ELR (cell line): Measurements from ENCODE around the gene OR8B4.
"Not testable (repeated sequence)": the region's sequence is repeated elsewhere in the genome, so short reads cannot be mapped to it uniquely, and the experiment has no call there.

Experiments
- DNase-seq: peaks from one replicate; pipeline ENCODE4 v3.0.0-alpha.2; 2015; ENCODE audit warnings: low read depth

Gene OR8B4

DNA sequence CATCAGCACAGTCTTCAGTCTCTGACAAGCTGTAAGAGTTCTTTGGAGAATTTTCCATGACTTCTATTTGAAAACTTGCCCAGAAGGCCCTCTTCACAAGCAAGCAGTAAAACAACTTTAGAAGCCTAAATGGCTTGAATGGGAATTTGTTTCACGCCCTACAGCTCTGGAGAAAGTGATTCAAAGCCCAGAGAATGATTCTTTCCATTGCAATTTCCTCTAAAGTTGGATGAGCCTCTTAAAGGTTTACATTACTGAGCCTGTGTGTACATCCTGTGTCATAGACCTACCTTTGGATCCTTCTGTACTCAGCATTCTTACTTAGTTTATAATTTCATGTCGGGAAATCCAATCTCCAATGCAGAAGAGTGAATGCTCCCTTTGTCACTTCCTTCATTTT lies 19.1 kb downstream of the OR8B4 start:
- DNase-seq: peak; percentile 83

DNA sequence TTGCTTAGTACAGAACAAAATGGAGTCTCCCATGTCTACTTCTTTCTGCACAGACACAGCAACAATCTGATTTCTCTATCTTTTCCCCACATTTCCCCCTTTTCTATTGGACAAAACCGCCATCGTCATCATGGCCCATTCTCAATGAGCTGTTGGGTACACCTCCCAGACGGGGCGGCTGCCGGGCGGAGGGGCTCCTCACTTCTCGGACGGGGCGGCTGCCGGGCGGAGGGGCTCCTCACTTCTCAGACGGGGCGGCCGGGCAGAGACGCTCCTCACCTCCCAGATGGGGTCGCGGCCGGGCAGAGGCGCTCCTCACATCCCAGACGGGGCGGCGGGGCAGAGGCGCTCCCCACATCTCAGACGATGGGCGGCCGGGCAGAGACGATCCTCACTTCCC lies 21.5 kb downstream of the OR8B4 start:
- DNase-seq: not testable (repeated sequence)

DNA sequence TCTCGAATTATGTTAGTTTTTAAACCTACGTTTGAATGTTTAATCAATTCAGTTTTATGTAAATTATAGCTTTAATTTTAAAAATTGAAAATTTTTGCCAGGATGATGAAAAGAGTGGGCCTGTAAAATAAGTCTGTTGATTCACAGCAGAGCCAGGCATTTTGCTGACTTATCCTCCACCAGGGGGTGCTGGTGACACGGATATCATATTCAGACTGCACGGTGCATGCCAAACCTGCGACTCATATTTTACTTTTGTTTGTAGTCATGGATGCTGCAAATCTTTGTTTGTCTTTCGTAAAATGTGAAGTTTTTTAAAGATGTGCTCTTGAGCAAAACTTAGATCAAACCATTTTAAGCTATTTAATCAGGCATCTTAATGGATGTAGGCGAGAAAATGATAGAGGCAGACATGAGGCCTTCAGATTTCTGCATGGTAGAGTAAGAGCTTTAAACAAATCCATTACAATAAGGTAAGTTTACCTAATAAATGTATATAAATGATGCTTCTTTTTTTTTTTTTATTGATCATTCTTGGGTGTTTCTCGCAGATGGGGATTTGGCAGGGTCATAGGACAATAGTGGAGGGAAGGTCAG lies 22.2 kb downstream of the OR8B4 start:
- DNase-seq: peak; percentile 89

DNA sequence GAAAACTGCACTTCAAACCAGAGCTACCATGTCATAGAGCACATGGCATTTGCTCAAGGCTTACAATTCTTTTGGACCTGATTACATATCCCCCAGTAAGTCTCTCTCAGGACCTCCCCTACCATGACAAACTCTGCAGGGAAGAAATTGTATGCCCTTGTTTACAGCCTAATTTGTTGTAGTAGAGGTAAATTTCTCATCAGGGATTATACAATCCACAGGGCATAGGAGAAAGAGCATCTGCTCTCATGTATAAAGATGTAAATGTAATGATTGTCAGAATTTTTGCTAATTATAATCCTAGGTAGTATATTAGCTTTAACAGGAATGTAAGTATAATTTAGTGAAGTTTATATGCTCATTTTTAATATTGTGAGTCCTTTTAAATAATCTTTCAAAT lies 25.7 kb downstream of the OR8B4 start, which contains the start of gene OR8B3:
TSS of gene OR8B3 (minus strand) at position 101 of the 400 bp plus-strand sequence. CDS start 1,673 bp downstream, outside the sequence.
- DNase-seq: no peak

DNA sequence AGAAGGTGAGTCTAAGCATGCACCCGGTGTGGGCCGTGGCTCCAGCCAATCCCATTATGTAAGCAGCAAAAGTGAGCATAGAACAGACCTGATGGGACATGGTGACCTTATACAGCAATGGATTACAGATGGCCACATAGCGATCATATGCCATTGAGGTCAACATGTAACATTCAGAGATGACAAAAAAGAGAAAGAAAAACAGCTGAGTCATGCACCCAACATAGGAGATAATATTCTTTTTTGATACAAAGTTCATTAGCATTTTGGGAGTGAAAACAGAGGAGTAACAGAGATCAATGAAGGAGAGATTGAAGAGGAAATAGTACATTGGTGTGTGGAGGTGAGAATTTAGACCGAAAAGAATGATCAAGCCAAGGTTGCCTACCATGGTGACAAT lies 27.8 kb downstream of the OR8B4 start:
- DNase-seq: not testable (repeated sequence)

DNA sequence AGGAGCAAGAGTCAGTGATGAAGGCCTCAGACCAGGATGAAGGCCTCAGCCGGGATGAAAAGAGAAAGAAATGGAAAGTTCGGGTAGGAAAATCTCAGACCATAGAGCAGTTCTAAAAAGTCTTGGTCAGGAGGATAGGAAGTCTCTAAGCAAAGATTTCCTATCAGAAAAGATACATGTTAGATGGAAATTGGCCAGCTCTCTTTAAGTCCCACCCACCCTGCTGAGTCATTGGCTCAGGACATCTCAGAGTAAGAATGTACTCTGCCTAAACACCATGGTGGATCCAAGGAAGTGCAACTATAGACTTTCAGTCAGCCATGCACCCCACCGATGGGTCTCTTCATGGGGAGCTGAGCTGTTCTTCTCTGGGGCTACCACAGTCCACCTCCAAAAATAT lies 30.3 kb downstream of the OR8B4 start:
- peak; percentile 63 for DNase-seq

DNA sequence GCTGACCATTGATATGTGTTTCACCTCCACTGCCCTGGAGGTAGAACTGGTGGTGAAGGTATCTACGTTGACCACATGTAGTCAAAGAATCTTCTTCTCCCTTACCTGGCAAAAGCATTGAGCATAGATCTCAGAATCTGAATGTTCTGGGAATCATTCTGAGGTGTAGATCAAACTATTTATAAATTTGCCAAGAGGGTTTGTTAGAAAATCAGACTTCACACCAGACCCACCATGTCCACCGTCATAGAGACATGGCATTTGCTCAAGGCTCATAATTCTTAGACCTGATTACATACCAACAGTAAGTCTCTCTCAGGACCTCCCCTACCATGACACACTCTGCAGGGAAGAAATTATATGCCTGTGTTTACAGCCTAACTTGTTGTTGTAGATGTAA lies 40.3 kb downstream of the OR8B4 start, which contains the start of gene OR8B2:
TSS of gene OR8B2 (minus strand) at position 101 of the 400 bp plus-strand sequence. CDS start 1,156 bp downstream, outside the sequence.
- DNase-seq: no peak

DNA sequence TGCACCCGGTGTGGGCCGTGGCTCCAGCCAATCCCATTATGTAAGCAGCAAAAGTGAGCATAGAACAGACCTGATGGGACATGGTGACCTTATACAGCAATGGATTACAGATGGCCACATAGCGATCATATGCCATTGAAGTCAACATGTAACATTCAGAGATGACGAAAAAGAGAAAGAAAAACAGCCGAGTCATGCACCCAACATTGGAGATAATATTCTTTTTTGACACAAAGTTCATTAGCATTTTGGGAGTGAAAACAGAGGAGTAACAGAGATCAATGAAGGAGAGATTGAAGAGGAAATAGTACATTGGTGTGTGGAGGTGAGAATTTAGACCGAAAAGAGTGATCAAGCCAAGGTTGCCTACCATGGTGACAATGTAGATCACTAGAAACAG lies 41.8 kb downstream of the OR8B4 start:
- not testable (repeated sequence) for DNase-seq

DNA sequence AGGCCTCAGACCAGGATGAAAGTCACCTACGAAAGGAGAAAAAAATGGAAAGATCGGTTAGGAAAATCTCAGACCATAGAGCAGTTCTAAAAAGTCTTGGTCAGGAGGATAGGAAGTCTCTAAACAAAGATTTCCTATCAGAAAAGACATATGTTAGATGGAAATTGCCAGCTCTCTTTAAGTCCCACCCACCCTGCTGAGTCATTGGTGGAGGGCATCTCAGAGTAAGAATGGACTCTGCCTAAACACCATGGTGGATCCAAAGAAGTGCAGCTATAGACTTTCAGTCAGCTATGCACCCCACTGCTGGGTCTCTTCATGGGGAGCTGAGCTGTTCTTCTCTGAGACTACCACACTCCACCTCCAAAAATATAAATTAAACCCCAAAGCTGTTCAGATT lies 44.1 kb downstream of the OR8B4 start:
- DNase-seq: peak; percentile 4

DNA sequence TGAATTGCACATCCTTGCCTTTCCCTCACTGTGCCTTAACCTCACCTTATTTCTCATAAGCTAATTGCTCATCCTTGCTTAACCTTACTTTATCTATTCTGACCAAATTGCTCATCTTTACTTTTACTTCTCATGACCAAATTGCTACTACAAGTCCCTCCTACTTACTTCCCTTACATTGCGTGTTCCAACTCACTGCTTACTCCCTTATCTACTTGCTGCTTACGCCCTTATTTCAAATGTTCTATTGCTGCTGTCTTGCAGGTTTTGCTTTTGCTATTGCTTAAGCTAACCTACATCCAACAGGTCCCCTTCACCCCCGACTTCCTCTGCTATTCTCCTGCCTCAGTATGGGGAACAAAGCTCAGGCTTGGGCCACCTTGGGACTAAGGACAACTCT lies 48.4 kb downstream of the OR8B4 start:
- DNase-seq: no peak
